ENCODE measurements around the gene ASPN.

Gene ASPN

DNA sequence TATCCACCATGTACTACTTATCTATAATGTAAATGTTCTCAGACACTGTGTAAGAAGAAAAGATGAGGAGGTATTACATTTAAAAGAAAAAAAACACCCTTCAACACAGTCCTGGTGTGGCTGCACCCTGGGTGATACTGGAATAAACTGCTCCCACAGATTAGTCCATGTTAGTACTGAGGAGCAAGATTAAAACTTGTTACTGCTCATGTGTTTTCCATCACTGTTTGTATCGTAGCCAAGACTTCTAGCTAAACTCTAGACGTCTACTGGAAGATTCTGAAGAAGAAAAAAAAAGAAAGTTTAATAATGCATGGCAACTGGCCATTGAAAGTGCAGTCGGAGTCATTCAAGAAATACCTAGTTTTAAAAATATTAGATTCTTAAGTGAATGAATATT is at the start of gene ASPN:
ASPN (minus strand) TSS at position 178 of the 400 bp plus-strand sequence.
- DNase-seq, result no peak

DNA sequence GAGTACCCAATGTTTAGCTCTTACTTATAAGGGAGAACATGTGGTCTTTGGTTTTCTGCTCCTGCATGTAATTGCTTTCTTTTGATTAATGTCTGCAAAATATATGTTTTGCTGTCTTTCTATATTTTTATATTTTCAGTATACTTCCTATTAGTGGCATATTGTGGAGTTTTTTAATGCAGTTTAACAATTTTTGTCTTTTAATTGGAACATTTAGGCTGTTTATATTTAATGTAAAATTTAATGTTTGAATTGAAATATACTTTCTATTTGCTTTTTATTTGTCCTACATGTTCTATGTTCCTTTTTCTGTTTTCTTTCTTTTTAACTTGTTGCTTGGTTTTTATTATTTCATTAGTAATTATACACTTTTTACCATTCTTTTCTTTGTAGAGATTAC is 48.6 kb upstream of the ASPN start:
- no peak for DNase-seq

DNA sequence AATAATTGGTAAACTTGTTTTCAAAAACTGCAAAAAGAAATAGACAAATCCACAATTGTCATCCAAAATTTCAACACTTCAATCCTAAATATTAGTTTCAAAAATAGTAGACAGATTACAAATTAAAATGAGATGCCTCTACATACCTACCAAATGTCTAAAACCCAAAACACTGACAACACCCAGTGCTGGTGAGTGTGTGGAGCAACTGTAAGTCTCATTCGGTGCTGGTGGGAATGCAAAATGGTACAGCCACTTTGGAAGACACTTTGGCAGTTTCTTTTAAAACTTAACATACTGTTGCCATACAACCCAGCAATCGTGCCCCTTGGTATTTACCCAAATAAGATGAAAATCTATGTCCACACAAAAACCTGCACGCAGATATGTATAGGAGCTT is 46.8 kb upstream of the ASPN start:
- DNase-seq, result no peak

DNA sequence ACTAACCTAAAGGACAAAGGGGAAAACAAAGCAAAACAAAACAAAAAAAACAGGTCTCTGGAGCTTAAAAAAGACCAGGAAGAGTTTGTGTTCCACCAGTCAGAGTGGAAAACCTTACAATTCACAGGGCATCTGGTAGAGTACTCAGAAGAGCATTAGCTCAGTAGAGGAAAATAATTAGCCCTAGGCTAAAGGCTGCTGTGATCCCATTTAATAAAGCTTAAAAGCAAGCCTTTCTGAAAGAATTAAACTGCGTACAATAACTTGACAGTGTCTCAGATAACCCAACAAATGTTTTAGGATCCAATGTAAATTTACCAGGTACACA is 46.2 kb upstream of the ASPN start:
- no peak for DNase-seq

DNA sequence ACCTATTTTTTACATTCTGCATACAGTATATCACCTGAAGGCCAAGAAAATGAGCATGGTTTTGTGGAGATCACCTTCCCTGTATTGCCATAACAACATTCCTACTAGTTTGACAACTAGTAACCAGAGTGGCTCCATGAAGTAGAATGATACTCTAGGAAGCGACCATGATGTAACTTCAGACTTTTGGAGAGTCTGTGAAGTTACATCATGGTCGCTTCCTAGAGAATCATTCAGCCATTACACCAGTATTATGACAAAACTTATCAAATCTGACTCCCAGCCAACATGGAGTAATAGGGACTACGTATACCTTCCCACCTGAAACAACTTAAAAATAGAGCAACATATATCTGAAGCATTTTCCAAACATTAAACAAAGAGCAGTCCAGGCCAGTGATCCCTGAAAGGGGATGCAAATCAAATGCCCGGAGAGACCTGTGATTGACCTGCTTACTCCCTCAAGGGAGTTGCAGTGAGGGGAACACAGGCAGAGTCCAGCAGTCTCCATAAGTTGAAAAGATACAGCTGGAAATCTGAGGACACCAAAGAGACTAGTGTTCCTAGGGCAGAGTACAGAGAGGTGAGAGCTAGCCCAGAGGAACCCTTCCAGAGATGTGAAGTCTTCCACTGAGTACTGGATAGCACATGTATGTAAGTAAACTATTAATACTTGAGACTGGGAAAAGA is 45.7 kb upstream of the ASPN start:
- no peak for DNase-seq

DNA sequence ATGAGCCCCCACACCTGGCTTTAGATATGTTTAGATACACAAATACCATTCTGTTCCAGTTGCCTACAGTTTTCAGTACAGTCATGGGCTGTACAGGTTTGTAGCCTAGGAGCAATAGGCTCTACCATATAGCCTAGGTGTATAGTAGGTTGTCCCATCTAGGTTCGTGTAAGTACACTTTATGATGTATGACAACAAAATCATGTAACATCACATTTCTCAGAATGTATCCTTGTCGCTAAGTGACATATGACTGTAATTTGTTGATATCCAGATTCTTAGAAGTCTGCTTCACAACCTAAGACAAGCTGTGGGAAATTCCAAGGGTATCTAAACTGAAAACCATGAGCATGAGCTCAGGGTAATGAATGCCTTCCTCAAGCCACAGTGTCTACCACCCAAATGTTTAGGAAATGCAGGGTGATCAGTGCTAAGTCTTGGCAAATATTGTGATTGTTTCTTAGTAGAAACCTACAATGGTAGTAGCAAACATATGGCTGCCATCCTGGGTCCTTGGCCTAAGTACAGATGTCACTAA is 45.1 kb upstream of the ASPN start:
- no peak for DNase-seq

DNA sequence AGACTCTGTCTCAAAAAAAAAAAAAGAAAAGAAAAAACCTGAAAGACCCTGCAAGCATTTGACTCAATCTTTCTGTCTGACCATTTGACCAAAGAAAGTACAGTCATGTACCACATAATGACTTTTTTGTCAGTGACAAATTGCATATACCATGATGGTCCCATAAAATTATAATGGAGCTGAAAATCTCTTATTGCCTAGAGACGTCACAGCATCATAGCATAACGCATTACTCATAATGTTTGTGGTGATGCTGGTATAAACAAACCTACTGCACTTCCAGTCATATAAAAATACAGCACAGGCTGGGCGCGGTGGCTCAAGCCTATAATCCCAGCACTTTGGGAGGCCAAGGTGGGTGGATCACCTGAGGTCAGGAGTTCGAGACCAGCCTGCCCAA is 43.0 kb upstream of the ASPN start:
- DNase-seq, result no peak

DNA sequence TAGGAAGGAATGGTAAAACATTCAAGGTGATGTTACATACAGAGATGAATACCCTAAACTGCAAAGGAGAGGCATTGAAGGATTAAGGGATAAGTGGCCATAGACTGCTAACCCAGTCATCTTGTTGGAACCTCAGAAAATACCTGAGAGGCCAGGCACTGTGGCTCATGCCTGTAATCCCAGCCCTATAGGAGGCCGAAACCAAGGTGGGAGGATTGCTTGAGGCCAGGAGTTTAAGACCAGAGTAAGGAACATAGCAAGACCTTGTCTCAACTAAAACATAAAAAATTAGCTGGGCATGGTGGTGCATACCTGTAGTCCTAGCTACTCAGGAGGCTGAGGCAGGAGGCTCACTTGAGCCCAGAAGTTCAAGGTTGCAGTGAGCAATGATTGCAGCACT is 42.6 kb upstream of the ASPN start:
- DNase-seq, result no peak

DNA sequence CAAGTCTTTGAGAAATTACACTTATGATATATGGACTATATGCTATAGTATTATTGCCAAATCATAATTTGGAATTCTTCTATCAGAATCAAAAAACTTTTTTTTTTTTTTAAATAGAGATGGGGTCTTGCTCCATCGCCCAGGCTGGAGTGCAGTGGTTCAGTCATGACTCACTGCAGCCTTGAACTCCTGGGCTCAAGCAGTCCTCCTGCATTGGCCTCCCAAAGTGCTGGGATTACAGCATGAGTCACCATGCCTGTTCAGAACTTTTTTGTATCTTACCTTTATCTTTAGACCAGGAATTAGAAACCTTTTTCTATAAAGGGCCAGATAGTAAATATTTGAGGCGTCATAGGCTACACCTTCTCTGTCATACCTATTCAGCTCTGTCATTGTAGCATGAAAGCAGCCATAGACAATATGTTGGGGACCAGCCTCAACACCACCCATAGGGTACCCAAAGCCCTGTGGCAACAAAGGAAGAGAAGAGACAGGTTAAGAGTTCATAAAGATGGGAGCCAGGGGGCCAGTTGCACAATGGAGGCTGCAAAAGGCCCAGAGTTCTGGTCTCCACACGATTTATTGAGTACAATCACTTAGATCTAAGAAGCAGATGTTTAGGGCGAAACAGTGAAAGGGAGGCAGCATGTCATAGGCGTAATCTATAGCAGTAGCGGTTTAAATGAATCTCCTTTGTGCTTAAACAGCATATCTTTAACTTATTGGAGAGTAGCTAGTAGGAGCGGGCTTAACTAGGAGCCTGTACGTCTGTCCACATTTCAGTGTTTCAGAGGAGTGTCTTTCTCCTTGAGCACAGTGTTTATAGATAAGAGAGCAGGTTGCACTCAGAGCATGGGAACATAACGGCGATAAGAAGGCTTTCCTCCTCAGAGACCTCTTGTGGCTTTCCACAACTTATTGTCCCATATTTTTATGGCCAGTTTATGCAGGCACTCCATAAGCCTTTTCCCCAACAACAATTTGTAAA is 41.0 kb upstream of the ASPN start:
- no peak for DNase-seq

DNA sequence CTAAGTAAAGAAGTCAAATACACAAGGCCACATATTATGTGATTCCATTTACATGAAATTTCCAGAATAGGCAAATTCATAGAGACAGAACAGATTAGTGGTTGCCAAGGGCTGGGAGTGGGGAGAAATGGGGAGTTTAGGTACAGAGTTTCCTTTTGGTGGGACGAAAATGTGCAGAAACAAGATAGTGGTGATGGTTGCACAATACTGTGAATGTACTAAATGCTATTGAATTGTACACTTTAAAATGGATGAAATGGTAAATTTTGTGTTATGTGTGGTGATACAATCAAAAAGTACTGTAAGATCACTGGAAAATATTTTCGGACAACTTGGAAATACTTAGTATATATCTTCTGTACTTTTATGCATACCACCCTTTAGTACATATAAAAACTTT is 38.5 kb upstream of the ASPN start:
- no peak for DNase-seq

DNA sequence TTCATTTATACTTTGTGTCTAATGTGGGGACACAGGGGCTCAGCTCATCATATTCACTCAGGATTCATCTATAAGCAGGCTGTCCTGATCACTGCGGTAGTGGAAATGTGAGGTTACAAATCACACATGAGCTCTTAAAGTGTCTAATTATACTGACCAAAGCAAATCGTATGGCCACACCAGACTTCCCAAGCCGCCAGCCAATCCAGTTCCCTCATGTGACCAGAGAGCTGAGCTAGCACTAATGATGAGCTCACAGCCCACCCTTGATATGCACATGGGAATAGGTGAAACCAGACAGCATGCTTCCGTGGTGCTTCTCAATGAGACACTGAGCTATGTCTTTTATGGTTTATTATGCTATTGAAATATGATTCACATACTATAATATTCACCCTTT is 35.9 kb upstream of the ASPN start:
- no peak for DNase-seq

DNA sequence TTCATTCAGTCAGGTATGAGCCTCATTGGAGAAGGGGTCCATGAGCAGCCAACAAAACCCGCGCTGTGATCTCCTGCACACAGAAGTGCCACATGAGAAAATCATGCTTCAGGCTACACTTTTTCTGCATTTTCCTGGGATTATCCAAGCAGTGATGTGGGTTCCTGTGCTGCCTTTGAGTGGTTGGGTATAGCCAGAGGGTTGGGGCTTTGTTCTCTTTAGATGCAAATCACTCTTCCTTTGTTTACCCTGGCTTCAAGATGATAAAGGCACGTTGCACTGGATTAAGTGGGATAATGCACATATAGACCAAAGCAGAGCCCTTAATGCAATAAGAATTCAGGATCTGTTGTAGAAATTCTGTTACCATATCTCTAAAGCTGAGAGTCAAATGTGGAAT is 34.7 kb upstream of the ASPN start:
- DNase-seq, result no peak

DNA sequence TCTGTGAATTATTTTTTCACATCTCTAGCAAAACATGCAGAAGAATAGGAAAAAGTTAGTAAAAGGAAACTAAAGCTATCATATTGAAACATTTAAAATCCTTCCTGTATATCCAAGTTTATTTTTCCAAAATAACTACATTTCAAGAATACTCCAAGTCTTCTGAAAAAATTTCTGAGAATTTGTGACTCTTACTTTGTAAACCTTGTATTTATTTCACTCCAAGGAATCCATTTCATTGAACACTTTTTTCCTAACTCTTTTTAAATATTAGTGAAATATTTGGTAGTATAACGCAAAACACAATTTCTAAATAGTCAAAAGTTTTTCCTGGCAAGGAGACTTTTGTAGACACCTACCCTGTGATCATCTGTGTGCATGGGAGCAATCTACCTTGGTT is 34.2 kb upstream of the ASPN start:
- DNase-seq, result no peak

DNA sequence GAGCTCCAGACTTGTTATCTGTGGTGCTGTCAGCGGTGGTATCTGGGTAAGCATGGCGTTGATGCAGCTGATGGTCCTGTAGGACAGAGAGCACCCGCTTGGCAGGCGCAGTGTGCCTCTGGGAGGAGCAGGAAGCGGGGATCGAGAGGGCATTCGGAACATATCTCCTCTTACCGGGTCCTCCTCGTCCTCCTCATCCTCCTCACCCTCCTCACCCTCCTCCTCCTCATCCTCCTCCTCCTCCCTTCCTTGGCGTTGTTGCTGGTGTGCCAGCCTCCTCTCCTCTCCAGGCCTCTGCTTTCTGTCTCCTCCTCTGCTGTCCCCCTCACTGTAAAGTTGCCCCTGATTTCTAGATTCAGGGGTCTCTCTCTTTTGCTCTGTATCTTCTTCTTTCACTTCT is 32.3 kb upstream of the ASPN start:
- DNase-seq, result no peak

DNA sequence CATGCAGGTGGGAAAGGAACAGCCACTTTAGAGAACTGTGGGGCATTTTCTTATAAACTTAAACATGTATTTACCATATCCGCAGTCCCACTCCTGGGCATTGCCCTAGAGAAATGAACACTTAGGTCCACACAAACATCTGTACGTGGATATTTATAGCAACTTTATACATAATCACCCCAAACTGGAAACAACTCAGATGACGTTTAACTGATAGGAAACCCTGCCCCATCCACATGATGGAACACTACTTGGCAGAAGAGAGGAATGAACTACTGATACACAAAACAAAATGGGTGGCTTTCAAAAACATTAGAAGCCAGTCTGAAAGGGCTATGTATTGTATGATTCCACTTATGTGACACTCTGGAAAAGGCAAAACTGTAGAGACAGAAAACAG is 31.0 kb upstream of the ASPN start:
- DNase-seq, result no peak

DNA sequence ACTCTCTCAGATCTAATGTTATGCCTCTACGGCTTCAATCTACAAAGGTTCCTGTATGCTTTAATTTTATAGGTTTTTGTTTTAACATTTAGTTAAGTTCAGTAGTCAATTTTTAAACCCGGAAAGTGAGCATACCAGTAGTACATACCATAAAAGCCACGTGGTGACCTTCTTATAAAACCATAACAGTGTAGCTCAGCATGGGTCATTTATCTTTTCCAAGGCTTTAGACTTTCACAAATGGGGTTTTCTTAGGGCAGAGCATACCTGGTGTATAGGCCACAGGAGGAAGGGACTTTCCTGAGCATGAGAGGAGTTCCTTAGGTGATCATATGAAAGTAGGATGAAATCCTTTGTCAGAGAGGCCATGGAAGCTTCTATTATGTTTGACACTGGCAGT is 30.3 kb upstream of the ASPN start:
- no peak for DNase-seq

DNA sequence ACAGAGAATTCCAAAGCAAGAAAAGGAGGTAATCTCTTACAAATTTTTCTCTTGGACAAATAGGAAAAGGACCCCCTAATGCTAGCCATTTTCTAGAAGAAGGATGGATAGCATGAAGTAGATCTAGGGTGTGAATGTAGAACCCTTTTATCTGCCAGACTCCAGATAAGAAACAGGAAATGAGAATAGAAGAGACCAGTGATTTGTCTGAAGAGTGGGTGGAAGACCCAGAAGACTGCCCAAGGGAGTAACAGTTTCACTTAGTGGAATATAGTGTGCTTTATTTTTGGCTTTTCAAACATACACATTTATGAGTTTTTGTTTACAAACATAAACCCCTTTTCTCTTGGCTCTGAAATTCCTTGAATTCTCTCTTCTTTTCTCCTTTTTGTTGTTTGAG is 28.4 kb upstream of the ASPN start:
- no peak for DNase-seq

DNA sequence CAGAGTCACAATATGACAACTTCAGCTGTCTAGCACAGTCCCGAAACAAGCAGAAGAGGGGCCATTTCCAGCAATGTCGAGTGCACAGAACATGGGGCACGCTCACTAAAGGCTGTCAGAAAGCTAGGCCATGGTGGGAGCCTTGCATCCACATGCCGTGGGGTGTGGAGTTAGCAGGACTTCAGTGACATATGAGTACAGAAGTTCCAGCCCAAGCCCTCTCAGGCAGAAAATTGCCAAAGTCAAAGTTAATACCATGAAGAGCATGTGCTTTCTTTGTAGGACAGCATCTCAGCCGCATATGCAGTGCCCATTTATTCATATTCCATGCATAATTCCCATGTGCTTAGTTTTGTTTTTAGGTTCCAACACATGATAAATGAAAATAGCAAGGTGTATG is 26.7 kb upstream of the ASPN start:
- no peak for DNase-seq

DNA sequence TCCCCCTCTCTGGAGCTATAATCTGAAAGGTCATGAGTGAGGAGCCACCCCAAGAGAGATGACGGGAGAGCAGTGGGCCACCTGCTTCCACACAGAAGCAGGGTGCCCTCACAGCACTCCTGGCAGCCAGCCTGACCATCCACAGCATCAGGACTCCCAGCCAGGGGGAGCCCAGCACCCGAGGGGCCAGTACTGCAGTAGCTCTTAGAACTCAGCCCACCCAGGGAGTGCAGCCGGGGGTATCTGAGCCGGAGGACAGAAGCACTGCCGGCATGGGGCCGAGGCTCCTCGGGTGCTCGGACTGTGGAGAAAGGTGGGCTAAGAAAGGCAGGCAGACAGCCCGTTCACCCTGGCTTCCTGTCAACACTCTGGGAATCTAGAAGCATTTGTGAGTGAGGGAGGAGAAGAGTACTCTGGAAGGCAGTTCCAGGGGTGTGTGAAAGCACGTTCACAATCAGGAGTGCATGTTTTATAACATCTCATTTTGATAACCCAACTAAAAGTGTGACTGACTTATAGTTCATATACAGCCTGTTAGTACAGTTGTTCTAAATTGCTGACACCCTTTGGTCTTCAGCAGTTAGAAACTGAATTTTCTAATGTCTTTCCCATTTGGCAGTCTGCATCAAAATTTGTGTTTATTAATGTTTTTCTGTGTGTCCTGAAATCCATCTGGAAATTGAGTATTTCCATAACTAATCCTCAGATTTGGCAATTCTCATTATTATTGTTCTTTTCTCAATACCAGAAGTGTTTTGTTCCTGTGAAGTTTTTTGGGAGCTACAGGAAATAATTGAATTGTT is 25.9 kb upstream of the ASPN start:
- DNase-seq, result no peak

DNA sequence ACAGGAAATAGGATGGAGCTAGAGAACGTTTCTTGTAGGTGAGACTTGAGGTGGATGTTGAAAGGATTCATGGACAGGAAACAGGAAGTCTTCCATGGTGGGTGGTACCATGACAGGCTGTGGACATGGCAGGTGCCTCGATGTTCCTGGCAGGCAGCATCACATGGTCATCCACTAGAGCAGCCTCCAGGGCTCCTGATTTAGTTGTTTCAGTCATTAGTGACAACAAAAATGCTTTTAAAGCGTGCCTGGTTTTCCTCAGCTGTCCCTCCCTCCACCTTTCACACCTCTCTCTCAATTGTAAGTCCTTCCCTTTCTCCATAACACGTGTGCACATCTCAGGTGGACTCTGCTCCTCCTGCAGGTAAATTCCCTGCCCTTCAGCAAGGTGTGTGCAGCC is 25.2 kb upstream of the ASPN start:
- DNase-seq, result no peak

DNA sequence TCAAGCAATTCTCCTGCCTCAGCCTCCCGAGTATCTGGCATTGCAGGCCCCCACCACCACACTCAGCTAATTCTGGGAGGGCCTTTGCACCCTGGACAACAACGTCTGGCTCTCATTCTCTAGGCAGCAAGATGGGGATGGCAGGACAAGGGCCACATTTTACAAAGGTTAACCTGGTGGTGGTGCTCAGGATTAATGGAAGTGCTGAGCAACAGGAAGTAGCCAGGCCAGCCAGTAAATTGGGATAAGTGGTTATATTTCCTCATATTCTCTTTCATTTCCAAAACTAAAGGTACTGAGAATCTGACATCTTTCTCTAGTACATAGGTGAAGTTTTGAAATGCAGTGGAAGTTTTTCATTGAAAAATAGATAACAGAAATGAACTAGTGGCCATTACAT is 24.7 kb upstream of the ASPN start:
- DNase-seq, result no peak

DNA sequence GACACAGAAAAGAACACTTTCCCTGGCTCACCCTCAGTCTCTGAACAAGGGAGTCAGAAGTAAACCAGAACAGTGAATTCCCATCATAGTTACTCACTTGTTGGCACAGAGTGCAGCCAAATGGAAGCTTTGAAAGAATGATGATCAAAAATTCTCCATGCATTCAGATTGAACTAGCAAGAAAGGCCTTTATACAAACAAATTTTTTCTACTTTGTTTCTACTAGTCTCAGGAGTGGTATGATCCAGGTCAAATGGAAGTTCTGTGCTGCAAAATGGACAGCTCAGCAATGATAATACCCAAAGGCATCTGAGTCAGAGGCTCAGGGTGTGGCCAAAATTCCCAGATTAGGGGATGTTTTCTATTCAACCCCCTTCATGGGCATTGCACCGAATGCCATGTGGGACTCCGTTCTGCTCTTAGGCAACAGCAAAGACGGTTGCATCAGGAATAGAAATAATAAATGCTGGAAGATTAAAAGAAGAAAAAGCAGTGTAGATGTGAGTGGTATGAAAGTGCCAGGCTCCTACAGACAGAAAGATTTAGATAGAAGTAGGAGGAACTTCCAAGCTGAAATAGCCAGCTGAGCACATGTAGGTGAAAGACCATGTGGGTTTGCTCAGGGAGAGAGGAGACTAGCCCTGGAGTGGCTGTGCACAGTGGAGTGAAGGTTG is 24.0 kb upstream of the ASPN start:
- no peak for DNase-seq

DNA sequence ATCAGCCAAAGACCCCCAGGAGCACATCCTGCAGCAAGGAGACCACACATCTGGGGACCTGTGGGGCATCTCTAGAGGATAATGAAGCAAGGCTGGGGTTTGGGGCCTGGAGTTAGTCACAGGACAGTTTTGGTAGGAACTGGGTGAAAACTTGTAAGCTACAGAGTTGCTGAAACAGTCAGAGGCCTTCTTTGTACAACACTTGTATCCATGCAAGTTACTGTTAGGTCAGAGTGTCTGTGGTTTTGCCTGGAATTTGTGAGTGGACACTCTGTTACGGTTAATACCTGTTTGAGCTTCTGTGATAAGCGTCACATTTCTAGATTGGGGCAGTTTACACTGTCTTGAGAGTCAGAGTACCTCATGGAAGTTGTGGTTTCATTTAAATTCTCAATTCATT is 22.6 kb upstream of the ASPN start:
- DNase-seq, result no peak

All from NCI-H446 treated with DMSO at 0.1 percent for 48 hours (cell line).